ENCODE measurements around the gene LPCAT4. TPM values are rescaled to one million over a fixed set of nuclear protein-coding genes. Genes with fewer than 3 reads are reported as not detected.

Gene LPCAT4
- total and polyA plus RNA-seq, 9 of the 15 experiments (the other 6 are each of a cell fraction or from before 2014, with no cell fraction given): 7.3 to 34.3 (median 14.4) TPM

- H3K9ac ChIP-seq (ENCODE audit: insufficient read depth in 1 of 2, low read depth in 2 of 2, low read length in 2 of 2): no peak overlapping the region
- no peaks in the 10 kb centered on the region for H3K9me3 ChIP-seq (replicated peaks; ENCODE audit: control insufficient read depth, insufficient read depth, low read depth, low read length)
- no TSS peak for BruUV-seq (replicated peaks)
- TF ChIP-seq ARID1B (IDR thresholded peaks at IDR 0.05): no peak
- no peak for TF ChIP-seq NR1H2 (CRISPR knock-in tag; IDR thresholded peaks at IDR 0.05)
- no peak for TF ChIP-seq FOXP4 (CRISPR knock-in tag; IDR thresholded peaks at IDR 0.05; ENCODE audit: borderline replicate concordance)
- no peak for TF ChIP-seq ERF (CRISPR knock-in tag; IDR thresholded peaks at IDR 0.05)
- TF ChIP-seq ZNF354B (CRISPR knock-in tag; IDR thresholded peaks at IDR 0.05): no peak
- no peak for TF ChIP-seq KLF16 (IDR thresholded peaks at IDR 0.05)
- TF ChIP-seq BCL6 (CRISPR knock-in tag; IDR thresholded peaks at IDR 0.05): no peak
- no peak overlapping the region for H3K4me3 ChIP-seq
- no peak for ATAC-seq
- H3K4me1 ChIP-seq (replicated peaks in 1 of 2; ENCODE audit: control insufficient read depth in 2 of 2, insufficient read depth in 2 of 2, low read length in 2 of 2): peaks cover 9 to 16% of the 10 kb centered on the region in 2 experiments; a peak in 4 of 5 replicates
- intact Hi-C loops (cut with micrococcal nuclease) (no loop called here), in situ Hi-C loops (cut with MboI) (loop anchor here (10.0 kb wide), 1 partner anchor 297 kb away; no protein-coding TSS in a partner anchor)
- no peak overlapping the region for H3K4me2 ChIP-seq (ENCODE audit: insufficient read depth, low read length)
- WGBS (ENCODE audit: insufficient coverage, low coverage, missing lambda C conversion rate): 90% methylated on average over 9 of the region's 10 CpGs
- FAIRE-seq: no peak
- peaks cover 10% of the 10 kb centered on the region; the same call in 2 of the 3 replicates for H3K79me2 ChIP-seq (ENCODE audit: control insufficient read depth, insufficient read depth, low read length)
- DNase-seq (ENCODE audit: extremely low read depth in 1 of 4, low spot score in 3 of 4): no peak
- no peak overlapping the region for H2AFZ ChIP-seq (ENCODE audit: low read depth, low read length)
- no peaks in the 10 kb centered on the region for H3K27me3 ChIP-seq (ENCODE audit: control insufficient read depth in 2 of 2, insufficient read depth in 2 of 2, low read length in 2 of 2)
- no peaks in the 10 kb centered on the region for H4K20me1 ChIP-seq (replicated peaks; ENCODE audit: control insufficient read depth, insufficient read depth, low read length)
- CTCF ChIA-PET (ENCODE audit: low intra/inter-chr PET ratio): no interaction called here
- peaks cover 45% of the 10 kb centered on the region; the same call in 2 of the 3 replicates for H3K36me3 ChIP-seq (ENCODE audit: control insufficient read depth, insufficient read depth, low read length)
- POLR2A ChIA-PET: interaction anchor here (2.7 kb wide), 1 partner anchor 24 kb away, joined by 9 read pairs; the partner anchor contains the start of gene SLC12A6
- no peaks in the 10 kb centered on the region for H3K9me1 ChIP-seq (ENCODE audit: control insufficient read depth, insufficient read depth, low read length)
- no peak overlapping the region for H3K27ac ChIP-seq (ENCODE audit: extremely low read depth, low read depth, low read length)
Measured at GRCh38 chr15:34362047-34362773, 4.8 kb downstream of the LPCAT4 start.

Measured in K562 (cell line).